T follicular helper cell (primary cell): ENCODE measurements around the gene GALNT18.

Experiments used
- DNase-seq: peaks from one replicate; pipeline ENCODE4 v3.0.0-alpha.2; 2020; ENCODE audit warnings: low read depth

GALNT18 gene

DNA sequence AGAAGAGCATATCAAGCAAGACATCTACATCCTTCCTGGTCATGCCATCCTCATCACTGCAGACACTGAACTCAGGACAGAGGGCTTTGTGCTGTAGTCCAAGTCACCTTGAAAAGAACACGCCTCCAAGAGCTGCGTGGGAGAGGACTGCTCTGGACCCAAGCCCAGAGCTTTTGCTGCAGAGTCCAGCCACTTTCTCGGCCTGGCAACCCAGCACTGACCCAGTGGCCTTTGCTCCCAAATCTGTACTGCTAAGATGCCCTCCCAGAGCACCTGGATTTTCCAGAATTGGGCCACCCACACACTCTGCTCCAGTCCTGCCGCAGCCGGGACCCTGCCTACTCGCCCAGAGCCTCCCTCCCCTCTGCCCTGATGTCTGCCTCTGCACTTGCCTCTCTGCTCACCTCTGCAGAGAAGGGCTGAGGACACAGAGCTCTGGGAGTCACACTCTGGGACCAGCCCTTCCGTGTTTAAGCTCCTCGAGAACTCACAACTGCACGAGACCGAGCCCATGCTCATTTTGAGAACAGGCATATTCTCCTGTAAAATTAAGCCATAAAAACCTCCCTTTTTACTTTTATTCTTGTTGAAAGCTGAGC, 185.0 kb downstream of the GALNT18 start:
- DNase-seq, result no peak

DNA sequence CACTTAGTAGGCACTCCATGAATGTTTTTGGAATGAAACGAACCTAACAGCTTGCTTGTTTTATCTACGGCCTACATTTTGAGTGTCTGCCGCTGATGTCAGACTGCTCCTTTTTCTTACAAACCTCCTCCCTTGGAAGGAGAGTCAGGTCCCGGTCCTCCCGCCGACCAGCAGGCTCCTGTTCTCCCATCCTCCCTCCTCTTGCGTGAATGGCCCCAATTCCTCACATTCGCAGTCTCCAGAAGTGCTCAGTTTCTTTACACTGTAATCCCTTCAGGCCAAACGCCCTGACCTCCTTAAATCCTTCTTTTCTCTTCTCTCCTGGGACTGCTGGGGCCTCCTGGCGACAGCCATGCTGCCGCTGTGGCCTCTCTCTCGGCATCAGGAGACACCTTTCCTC, 186.2 kb downstream of the GALNT18 start:
- no peak for DNase-seq

DNA sequence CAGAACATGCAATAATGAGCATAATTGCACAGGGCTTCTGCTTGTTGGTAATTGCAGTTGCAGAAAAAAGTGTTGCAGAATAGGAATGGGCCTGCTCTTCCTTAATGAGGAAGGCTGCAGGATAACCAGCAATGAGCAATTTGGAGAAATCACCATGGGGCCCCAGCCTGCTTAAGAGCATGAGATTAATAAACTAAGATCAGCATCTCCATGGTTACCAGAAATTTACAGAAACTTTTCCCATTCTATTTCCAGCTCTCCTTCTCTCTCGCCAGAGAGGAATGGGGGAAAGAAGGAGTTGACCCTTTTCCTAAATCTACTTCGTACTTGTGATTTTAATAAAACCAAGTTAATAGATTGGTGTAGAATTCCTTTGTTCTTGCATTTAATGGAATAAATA, 187.8 kb downstream of the GALNT18 start:
- DNase-seq, result no peak

DNA sequence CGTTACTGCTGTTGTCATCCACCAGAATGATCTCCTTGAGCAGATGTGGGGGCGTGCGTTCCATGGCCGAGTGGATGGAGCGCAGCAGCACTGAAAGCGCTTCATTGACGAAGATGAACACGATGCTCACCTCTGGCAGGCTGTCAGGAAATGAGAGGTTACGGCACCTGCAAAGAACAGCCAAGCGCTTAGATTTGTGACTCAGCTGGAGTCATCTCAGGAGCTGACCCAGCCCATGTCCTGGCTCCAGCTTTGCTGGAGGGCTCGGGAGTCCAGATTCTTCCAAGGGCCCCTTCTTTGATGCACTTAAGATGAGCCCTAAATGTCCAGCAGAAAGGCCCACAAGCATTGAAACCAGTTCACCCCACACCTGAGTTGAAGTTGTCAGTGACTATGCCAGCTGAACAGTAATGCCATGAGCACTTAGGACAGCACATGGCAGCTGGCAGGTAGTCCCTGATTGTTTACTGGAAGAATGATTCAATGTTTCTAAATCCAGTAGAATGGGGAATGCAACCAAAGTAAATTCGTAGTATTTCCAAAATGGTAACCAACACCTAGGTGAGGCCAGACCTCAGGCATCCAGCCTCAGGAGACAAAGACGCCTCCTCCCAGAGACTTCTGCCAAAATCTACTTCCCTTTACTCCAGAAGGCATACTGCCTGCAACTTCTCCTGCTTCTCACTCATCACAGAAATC, 189.0 kb downstream of the GALNT18 start:
- no peak for DNase-seq

DNA sequence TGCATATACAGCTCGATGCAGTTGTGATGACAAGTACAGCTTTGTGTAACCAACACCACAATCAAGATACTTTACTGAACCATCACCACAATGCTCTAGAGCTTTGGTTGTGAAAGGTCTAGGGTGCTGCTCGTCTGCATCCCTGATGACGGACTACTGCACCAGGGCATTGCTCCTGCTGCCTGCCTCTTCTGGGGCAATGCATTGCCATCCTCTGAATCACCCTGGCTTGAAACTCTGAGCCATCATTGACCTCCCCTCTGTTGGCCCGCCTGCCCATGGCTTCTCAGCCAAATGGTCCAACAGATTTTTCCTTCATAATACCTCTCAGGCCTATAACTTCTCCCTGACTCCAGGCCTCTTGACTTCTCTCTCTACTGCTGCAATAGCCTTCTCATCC, 191.4 kb downstream of the GALNT18 start:
- DNase-seq, result no peak

DNA sequence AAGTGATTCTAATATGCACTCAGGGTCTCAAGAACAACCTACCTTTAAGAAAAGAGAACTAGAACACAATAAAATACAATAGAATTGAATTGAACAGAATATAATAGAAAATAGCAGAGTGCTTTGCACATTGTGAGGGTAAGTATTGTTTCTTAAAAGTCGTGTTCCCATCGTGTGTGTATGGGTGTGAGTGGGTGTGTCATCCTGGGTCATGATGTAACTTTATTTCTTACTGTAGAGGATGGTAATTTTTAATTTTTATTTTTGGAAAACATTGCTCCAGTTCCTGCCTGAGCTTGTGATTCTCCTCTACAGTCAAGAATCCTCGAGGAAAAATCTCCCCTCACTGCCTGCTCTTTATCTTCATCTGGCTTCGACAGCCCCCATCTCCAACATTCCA, 193.1 kb downstream of the GALNT18 start:
- no peak for DNase-seq

DNA sequence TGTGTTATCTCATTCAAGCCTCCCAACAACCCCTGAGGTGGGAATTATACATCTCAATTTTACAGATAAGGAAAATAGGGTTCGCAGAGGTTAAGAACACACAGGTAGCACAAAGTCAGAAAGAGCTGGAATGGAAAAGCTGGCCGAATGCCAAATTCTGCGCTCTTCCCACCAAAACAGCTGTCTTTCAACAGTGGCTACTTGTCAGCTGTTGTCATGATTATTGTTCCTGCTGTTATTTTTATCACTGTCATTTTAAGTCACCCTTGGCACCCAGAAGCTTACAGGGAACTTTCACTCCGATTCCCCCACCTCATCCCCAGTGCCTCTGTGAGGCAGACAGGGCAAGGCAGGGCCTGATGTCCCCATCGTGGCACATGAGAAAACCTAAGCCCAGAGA, 194.3 kb downstream of the GALNT18 start:
- DNase-seq, result no peak

DNA sequence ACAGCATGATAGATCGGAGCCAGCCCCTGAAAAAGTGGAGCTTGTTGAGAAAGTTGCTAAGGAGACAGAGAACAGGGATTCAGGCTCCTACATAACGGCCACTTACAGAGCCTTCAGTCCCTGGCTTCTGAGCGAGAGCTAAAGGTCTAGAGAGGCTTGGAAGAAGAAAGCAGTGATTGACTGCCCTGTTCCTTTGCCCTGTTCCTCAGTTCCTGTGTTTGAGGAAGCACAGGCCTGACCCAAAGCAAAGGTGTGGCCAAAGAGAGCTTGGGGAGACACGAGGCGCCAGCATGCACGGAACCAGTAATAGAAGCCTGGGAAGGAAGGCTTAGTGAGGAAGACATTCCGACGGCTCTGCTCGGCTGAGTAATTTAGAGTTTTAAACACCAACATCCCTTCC, 194.7 kb downstream of the GALNT18 start:
- no peak for DNase-seq

DNA sequence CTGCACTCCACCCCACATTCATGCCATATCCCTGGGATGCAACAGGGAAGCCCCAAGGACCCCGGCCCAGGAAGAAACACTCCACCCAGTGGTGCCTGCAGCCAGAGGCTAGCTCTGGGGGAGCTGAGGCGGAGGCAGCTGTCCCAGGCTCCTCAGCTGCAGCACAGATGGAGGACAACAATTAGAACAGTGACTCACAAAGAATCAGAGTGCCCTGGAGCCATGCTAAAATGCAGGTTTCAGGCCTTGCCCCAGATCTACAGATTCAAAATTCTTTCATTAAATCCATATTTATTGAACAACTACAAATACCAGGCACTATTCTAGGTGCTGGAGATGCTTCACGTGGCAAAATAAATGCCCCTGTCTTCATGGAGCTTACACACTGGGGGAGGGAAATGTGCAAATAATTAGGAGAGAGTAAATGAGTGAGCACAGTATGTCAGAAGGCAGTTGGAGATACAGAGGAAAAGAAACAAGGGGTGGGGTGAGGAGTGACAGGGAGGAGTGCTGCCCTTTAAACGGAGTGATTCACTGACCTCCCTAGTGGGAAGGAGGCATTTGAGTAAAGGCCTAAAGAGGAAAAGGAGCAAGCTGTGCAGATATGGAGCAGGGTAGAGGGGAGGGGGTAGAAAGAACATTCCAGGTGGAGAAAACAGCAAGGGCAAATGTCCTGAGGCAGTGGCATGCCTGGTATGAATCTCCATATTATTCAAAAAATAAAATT, 195.4 kb downstream of the GALNT18 start:
- DNase-seq, result no peak

DNA sequence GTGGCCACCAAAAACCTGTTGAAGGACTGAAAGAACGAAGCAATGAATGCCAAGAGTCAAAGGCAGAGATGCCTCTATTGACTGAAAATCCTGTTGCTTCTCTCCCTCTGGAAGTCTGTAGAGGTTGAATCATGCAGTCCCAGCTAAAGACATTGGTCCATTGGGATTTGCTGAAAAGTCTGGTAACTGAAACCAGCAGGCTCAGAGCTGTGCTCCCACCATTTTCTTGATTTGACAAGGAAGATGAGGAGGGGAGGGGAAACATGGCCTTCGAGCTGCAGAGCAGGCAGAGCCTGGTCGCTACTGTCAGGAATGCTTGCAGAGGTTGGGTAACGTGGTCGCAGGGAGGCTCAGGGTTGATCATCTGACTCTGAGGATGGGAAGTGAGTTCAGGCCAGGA, 196.0 kb downstream of the GALNT18 start:
- DNase-seq, result no peak

DNA sequence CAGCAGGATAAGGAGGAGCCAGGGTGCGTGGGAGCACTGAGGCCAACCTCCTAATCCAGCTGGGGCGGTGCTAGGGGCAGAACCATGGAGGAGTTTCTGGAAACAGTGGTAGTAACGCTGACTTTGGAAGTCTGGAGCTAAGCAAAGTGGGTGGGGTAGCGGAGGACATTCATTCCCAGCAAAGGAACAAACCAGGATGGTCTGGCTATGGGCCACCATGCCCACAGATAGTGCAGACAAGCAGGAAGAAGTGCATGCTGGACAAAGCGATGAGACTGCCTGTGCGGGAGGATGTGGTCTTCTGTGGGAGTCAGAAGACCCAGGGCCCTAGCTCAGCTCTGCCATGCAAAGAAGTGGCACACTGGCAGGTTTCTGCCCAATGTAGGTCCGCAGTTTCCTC, 197.1 kb downstream of the GALNT18 start:
- DNase-seq, result no peak

DNA sequence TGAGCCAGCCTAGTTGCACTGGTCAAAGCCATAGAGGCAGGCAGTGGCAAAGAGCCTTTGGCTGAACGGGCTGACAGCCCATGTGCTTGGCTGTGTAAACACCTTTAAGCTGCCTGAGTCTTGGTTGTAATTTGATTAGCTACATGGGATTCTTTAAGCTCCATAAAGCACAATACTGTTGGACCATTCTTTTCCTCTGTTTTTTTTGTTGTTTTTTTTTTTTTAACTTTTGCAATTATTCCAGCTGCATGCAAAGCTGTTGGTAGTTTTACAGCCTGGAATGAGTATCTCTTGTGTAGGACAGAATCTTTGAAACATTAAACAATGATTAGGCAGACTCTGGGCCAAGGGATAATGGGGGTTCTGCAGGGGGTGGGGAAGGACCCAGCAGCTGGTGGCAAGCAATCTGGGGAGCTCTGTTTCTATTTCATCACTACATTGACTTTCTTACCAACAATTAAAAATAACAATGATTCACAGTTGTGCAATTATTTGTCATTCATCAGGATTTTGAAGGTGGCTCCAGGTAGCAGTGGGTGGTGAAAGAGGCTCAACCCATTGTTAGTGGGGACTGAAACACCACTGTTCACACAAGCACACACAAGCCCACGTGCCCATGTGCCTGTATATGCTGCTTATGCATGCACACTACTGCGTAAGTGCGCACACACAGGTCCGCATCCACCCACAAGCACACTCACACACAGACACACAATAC, 199.2 kb downstream of the GALNT18 start:
- DNase-seq, result no peak

DNA sequence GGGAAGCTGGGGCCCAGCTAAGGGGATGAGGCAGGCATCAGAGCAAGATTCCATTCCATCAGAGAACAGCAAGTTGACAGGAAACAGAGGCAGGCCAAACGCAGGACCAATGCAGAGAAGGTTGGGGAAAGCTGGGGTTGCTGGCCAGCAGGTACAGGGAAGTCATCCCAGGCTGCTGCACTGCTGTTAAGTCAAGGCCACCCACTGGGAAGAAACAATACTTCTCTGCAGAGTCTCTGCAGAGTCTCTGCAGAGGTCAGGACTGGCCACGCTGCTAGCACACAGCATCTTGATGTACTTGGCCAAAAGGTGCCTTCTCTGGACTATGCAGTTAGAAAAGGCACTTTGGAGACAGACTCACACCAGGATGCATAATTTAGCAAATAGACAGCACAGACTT, 200.3 kb downstream of the GALNT18 start:
- DNase-seq, result no peak

DNA sequence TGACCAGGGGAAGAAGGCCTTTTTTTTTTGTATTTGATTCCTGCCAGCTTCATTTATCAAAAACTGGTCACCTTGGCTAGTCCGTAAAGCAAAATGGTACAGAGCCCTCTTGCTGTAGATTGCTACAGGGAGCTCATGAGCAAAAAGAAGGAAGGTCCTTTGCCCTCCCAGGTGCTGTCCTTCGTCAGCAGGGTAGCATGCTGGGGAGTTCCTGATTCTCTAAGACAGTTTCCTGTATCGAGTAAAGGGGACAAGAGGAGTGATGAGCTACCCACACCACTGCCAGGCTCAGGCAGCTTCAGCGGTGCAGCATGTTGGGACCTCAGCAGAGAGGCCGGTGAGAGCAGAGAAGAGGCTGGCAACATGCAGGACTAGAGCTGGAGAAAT, 200.9 kb downstream of the GALNT18 start:
- DNase-seq, result no peak

DNA sequence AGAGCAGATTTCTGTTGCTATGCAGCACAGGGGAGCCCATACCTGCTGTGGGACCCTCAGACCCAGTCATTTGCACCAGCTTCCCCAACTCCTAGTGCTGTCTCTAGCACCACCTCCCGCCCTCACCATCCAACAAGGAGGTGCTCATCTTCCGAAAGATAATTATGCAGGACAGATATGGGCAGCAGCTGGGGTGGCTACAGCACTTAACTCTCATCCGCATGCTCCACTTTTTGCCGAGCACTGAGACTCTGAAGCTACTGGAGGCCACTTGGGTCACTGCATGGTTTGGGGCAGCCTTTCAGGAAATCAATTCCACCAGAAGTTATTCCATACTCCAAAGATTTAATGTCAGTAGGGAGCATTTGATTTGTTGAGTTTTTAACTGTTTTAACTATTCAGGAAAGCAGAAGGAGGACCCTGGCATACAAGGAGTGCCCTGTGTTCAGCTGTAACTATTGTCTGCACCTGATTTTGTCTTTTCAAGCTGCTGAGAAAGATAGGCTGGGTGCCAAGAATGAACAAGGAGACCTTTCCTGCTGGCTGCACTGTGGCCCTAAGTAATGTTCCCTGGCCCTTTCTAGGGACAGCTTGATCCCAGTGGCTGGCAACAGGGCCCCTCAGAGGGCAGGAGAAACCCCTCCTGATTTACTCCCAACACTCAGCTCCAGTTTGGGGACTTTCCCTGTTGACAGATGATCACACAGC, 201.5 kb downstream of the GALNT18 start:
- no peak for DNase-seq

DNA sequence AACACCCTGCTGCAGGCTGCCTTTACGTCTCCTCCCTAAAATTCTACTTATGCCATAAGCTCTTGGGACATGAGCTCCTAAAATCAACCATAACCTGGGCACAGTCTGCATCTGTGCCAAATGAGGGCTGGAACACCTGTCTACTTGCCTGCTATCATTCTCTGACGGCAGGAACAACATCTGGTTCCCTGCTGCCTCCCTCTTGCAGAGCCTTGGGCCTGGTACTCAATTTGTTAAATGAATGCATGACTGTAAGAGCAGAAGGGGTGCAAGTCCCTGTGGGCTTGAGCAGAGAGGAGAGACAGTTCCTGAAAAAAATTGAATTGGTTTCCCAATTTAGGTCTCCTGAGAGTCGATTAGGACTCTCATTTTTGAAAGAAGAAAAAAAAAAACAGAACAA, 202.1 kb downstream of the GALNT18 start:
- DNase-seq, result no peak

DNA sequence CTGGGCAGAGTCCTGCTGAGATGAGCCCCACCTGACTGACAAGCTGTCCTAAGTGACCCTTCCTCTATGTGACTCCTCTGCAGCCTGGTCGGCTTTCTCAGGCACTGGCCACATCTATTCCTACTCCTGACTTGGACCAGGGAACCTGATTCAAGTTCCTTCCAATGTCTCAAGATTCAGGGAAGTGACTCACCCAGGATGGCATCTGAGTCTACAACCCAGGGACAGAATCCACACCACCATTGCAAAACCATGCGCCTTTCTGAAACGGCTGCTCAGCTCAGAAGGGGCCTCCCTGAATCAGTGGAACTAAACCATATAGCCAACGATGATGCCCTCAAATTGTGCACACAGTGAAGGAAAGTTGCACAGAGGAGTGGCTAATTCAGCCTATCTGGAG, 204.9 kb downstream of the GALNT18 start:
- DNase-seq, result no peak

DNA sequence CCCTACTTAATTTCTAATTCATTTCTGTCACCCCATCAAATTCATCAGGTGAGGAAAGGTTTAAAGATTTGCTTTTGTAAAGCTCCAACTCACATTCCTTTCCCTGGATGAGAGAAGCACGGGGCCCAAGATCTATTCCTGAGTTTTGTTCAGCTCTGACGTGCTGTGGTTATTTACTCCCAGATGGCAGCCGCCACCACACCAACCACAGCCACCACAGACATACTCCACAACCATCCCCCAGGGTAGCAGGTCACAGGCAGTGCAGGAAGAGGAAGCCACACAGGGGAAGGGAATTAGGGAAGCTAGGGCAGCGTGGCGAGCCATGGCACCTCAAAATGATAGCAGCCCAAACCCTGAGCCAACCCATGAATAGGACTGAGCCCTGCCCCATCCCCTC, 205.3 kb downstream of the GALNT18 start:
- DNase-seq, result no peak

DNA sequence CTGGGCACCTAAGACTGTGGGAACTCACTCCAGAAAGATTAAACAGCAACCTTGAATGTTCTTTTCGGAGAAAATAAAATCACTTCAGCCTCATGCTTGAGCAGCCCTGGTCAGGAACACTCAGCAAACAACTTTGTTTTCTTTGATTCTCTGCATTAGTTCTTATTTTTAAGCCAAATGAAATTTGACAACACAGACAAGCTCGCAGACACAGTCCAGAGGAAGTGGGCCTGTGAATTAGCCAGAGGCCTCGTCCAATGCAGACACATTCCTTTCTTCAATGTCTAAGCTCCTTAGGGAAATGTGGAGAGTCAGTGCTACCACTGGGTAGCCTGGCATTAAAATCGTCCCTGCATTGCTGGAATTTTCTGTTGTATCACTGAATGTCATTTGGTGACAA, 205.9 kb downstream of the GALNT18 start:
- DNase-seq, result no peak

DNA sequence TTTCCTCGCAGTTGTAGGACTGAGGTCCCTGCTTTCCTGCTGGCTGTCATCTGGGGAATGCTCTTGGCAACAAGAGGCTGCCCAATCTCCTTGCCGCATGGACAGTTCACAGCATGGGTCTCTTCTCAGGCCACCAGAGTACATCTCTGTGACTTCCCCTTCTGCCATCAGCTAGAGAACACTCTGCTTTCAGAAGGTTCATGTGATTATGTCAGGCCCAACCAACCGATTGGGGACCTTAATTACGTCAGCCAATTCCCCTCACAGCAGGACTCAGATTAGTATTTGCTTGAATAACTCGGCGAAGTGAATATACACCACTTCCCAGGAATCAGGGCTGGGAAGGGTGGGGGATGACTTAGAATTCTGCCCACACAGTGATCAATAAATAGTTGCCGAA, 206.8 kb downstream of the GALNT18 start:
- no peak for DNase-seq

DNA sequence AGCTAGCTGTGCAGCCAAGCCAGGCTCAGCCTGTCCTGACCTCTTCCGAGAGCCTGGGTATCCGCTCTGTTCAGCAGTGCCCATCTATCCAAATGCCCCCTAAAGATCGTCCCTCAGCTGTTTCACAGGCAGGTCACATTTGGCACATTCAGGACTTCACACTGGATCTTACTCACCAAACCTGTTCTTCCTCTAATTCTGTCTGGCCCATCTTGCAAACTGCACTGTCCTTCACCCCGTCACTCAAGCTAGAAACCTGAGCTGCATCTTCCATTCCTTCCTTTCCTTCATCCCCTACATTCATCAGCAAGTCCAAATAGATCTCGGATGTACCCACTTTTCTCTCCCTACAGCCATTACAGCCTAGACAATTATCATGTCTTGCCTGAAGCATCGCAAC, 208.0 kb downstream of the GALNT18 start:
- no peak for DNase-seq

DNA sequence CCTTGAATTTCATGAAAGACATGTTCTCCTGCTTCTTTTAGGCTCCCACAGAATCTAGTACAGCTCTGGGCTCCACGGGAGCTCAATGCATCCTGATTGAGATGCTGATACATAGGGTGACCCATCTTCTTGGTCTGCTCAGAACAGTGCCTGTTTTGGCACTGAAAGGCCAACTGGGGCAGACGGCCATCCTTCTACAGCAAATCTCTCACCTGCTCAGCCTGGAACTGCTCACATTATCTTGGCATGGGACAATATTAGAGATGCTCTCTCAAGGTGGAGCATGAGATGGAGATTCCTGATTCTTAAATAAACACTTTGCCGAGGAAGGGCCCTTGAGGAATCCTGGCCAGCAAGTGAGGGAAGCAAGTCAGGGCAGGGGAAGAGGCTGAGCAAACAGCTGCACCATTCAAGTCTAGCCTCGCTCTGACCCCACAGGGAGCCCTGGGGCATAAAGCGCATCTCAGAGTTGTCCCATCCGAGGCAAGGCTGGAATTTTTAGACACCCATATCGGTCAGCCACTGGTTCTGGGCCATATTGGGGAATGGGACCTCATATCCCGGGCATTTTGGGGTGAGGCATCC, 210.3 kb downstream of the GALNT18 start:
- no peak for DNase-seq
